HepG2 (cell line): Measurements from ENCODE around the gene PGR. TPM values are rescaled to one million over a fixed set of nuclear protein-coding genes. Genes with fewer than 3 reads are reported as not detected.

Source experiments
- ATAC-seq: fragments of 200-7000 bp; cut with Tn5 transposase; 3 replicates; pipeline ENCODE4 v1.9.1; 2020; ENCODE audit warnings: mild to moderate bottlenecking, moderate library complexity
- BruUV-seq: library from RNA; stranded (reverse); fragments of 400-500 nt; replicated peaks from 2 replicates; lab custom pipeline; 2021; lab: Mats Ljungman, UMichigan
- CTCF ChIA-PET: fragments of 300-600 bp; formaldehyde crosslinking; extraction: SDS; loops from one replicate; lab custom pipeline; 2021; ENCODE audit warnings: low total read pairs, inconsistent platforms, low intra/inter-chr PET ratio; lab: Yijun Ruan, JAX
- POLR2A ChIA-PET: fragments of 350-600 bp; sonication (Branson Sonifier 250); formaldehyde crosslinking; loops from one replicate; lab custom pipeline; 2020; ENCODE audit warnings: antibody characterized with exemption, inconsistent platforms; lab: Yijun Ruan, JAX
- DNase-seq: peaks from one replicate; pipeline ENCODE4 v3.0.0-alpha.2; 2015; ENCODE audit warnings: low spot score
- FAIRE-seq: peaks from 3 replicates; lab custom pipeline; 2011; peaks lifted over from hg19 to GRCh38; lab: Jason Lieb, UNC
- H2AFZ ChIP-seq: one replicate; pipeline ENCODE4 v1.6.1; 2011; ENCODE audit warnings: low read length, inconsistent platforms
- H3K27ac ChIP-seq: fragments of 300-600 bp; 3 replicates; pipeline ENCODE4 v1.8.0; 2011; ENCODE audit warnings: mixed run types, mild to moderate bottlenecking, mixed read lengths, low read length, inconsistent platforms; ENCODE audit not compliant: insufficient read depth; ENCODE audit errors: extremely low read length
- H3K27me3 ChIP-seq, 2 experiments: fragments of 200-600 bp in 1 of 2; 2 replicates in 1 of 2; 3 replicates in 1 of 2; pipeline versions ENCODE4 v1.6.0 to v1.8.0; 2011; ENCODE audit warnings: low read length in 2 of 2, mild to moderate bottlenecking in 2 of 2, moderate library complexity in 2 of 2, inconsistent platforms in 1 of 2; ENCODE audit not compliant: insufficient read depth in 2 of 2, control insufficient read depth in 1 of 2
- H3K36me3 ChIP-seq, 2 experiments: fragments of 200-600 bp in 1 of 2; replicated peaks in 1 of 2; 2 replicates in 1 of 2; 3 replicates in 1 of 2; pipeline versions ENCODE4 v1.5.1 to v1.8.0; 2011; ENCODE audit warnings: low read length in 2 of 2, inconsistent platforms in 1 of 2; ENCODE audit not compliant: insufficient read depth in 2 of 2, control insufficient read depth in 1 of 2
- H3K4me1 ChIP-seq: 2 replicates; pipeline ENCODE4 v1.5.1; 2012; ENCODE audit warnings: low read length, inconsistent platforms; ENCODE audit not compliant: insufficient read depth
- H3K4me2 ChIP-seq: 2 replicates; pipeline ENCODE4 v1.6.0; 2011; ENCODE audit warnings: low read depth, low read length, inconsistent platforms
- H3K4me3 ChIP-seq, 3 experiments: fragments of 200-600 bp in 1 of 3; sonication (generic), shearing (Covaris generic) in 1 of 3; replicated peaks in 1 of 3; 2 replicates each; pipeline ENCODE4 v1.5.1; 2011 to 2016; ENCODE audit warnings: low read length in 3 of 3, inconsistent platforms in 2 of 3, low read depth in 2 of 3, mild to moderate bottlenecking in 2 of 3, control low read depth in 1 of 3, mixed read lengths in 1 of 3; ENCODE audit not compliant: insufficient read depth in 1 of 3
- H3K79me2 ChIP-seq: one replicate; pipeline ENCODE4 v1.6.1; 2011; ENCODE audit warnings: low read length, inconsistent platforms; ENCODE audit not compliant: insufficient read depth
- H3K9ac ChIP-seq: 2 replicates; pipeline ENCODE4 v1.6.0; 2011; ENCODE audit warnings: mild to moderate bottlenecking, low read depth, low read length, inconsistent platforms; ENCODE audit not compliant: insufficient read depth
- H3K9me3 ChIP-seq: 2 replicates; pipeline ENCODE4 v1.5.1; 2012; ENCODE audit warnings: mild to moderate bottlenecking, low read length
- H4K20me1 ChIP-seq: 2 replicates; pipeline ENCODE4 v1.6.0; 2011; ENCODE audit warnings: inconsistent platforms, mild to moderate bottlenecking, low read length, moderate library complexity; ENCODE audit not compliant: insufficient read depth
- ATF7-NPFF ChIP-seq: sonication (generic); formaldehyde crosslinking; IDR thresholded peaks from 2 replicates; pipeline ENCODE4 v1.8.1; 2023; ENCODE audit warnings: mild to moderate bottlenecking, low read depth, missing genetic modification reagents, moderate library complexity
- DR1 ChIP-seq: sonication (generic); formaldehyde crosslinking; IDR thresholded peaks from 2 replicates; pipeline ENCODE4 v1.8.0; 2021; ENCODE audit warnings: mild to moderate bottlenecking, missing genetic modification reagents, inconsistent platforms
- MAFF ChIP-seq: IDR thresholded peaks from 2 replicates; pipeline ENCODE4 v1.6.1; 2011; ENCODE audit warnings: low read depth, low read length, improper control_type of control experiment
- MAFK ChIP-seq, 2 experiments: IDR thresholded peaks in 1 of 2; conservative IDR thresholded peaks in 1 of 2; 2 replicates each; pipeline ENCODE4 v1.6.1; 2011; ENCODE audit warnings: improper control_type of control experiment in 2 of 2, low read length in 2 of 2
- NONO ChIP-seq, 2 experiments: fragments of 450-650 bp in 1 of 2; sonication (generic) in 1 of 2; formaldehyde crosslinking in 1 of 2; IDR thresholded peaks in 1 of 2; conservative IDR thresholded peaks in 1 of 2; 2 replicates each; pipeline versions ENCODE4 v1.6.1 to v1.8.0; 2017 to 2022; ENCODE audit warnings: mild to moderate bottlenecking in 1 of 2, missing genetic modification reagents in 1 of 2, moderate library complexity in 1 of 2
- ZFP36 ChIP-seq: fragments of 150-350 bp; IDR thresholded peaks from 2 replicates; pipeline ENCODE4 v1.6.1; 2018; ENCODE audit warnings: borderline replicate concordance, low read length, low read depth; ENCODE audit not compliant: partially characterized antibody
- ZNF431 ChIP-seq: sonication (generic); formaldehyde crosslinking; IDR thresholded peaks from 2 replicates; pipeline ENCODE4 v1.9.0; 2022; ENCODE audit warnings: missing genetic modification reagents, low read depth, mild to moderate bottlenecking, borderline replicate concordance
- WGBS: methylation state at CpG from one replicate; pipeline ENCODE4 v1.1.6; 2017; ENCODE audit warnings: low lambda C conversion rate; 5-methylcytosine and 5-hydroxymethylcytosine counted together
- in situ Hi-C: cut with HindIII; loops from 2 replicates; pipeline ENCODE4 v1.10.0; 2017; ENCODE audit warnings: low pct_unique_long_range_greater_than_20kb; ENCODE audit not compliant: extremely low pct_ligation_motif_present
- intact Hi-C: fragments of 100-400 bp; cut with micrococcal nuclease; formaldehyde crosslinking; loops from one replicate; pipeline ENCODE4 v1.10.0; 2022; ENCODE audit not compliant: unreplicated experiment
- polyA plus RNA-seq, 8 experiments: library from polyadenylated mRNA; depleted of rRNA in 3 of 8; stranded (reverse) in 7 of 8; unstranded in 1 of 8; fragments of >200 nt; fragmentation: Illumina TruSeq in 4 of 8; extraction: Trizol in 4 of 8; gene quantifications; 2 replicates each; pipeline versions ENCODE4 v1.2.1 to v1.2.3, GENCODE V29; 2011 to 2016; ENCODE audit warnings: low read depth in 4 of 8, missing spikeins in 1 of 8, mixed read lengths in 1 of 8; ENCODE audit not compliant: insufficient read depth in 1 of 8
- total RNA-seq, 5 experiments: library from RNA; depleted of rRNA; stranded (reverse); fragments of >200 nt; fragmentation: Illumina TruSeq; extraction: Trizol; gene quantifications; 2 replicates each; pipeline ENCODE4 v1.2.3, GENCODE V29; 2016; ENCODE audit warnings: low read depth in 1 of 5
- TF ChIP-seq, protein P1 (sequence below): sonication (generic); formaldehyde crosslinking; IDR thresholded peaks from 2 replicates; pipeline ENCODE4 v1.4.0; 2020; ENCODE audit warnings: missing genetic modification reagents

Gene PGR
- total and polyA plus RNA-seq, 2 of the 13 experiments (the other 11 are each of a cell fraction or from before 2014, with no cell fraction given): not detected

DNA sequence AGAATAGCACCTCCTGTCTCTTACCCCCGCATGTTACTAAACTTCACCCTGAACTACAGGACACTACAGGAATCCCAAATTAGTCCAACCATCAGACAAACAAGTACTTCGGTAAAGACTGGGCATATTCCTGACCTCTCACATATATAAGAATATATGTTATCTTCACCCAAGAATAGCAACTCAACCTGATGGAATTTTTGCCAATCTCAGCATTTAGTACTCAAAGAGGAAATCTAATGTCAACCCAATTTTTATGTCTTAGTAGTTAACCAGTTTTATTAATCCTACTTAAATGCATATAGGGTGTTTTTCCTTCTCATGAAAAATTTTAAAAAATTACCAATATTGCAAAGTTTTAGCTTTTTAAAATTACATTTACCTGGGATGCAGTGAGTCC lies 26.2 kb downstream of the PGR start:
- in situ Hi-C loops (no loop called here), intact Hi-C loops (no loop called here)
- CTCF ChIA-PET: no interaction called here
- no peaks in the 10 kb centered on the region for H3K4me1 ChIP-seq
- no peaks in the 10 kb centered on the region for H3K36me3 ChIP-seq
- H3K27ac ChIP-seq: no peak overlapping the region
- BruUV-seq: no TSS peak
- no peaks in the 10 kb centered on the region for H4K20me1 ChIP-seq
- H3K9me3 ChIP-seq: no peaks in the 10 kb centered on the region
- H2AFZ ChIP-seq: no peak overlapping the region
- H3K4me2 ChIP-seq: no peak overlapping the region
- H3K79me2 ChIP-seq: no peaks in the 10 kb centered on the region
- ATAC-seq (no peak), DNase-seq (no peak), FAIRE-seq (no peak)
- no peak overlapping the region for H3K9ac ChIP-seq
- TF ChIP-seq MAFK (conservative IDR thresholded peaks at IDR 0.05 in 1 of 2, IDR thresholded peaks at IDR 0.05 in 1 of 2; ENCODE audit: low read length in 2 of 2) (peak; percentile 64 to 80), DR1 (CRISPR knock-in tag) (no peak), MAFF (peak; percentile 63)
- POLR2A ChIA-PET: no interaction called here
- H3K27me3 ChIP-seq: no peaks in the 10 kb centered on the region
- 0% methylated on average over 2 of the region's 2 CpGs for WGBS
- no peak overlapping the region for H3K4me3 ChIP-seq

DNA sequence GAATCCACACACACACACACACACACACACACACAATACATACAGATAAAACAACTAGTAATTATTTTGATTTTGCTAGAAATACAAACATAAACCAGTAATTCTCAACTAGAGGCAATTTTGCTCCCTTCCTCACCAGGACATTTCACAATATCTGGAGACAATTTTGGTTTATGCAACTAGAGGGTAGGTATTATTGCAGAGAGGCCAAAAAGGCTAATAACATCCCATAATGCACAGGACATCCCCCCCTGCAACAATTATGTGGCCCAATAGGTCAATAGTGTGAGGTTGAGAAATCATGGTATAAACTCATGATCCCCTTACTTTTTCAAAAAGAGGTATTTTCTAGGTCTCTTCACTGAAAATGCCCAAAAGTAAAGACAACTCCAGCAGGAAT lies 29.0 kb downstream of the PGR start:
- Histone ChIP-seq H4K20me1 (no peaks in the 10 kb centered on the region), H3K9ac (no peak overlapping the region), H3K9me3 (no peaks in the 10 kb centered on the region), H3K4me1 (no peaks in the 10 kb centered on the region), H3K79me2 (no peaks in the 10 kb centered on the region), H3K27me3 (no peaks in the 10 kb centered on the region), H3K4me2 (no peak overlapping the region)
- no peak for ATAC-seq
- ChIA-PET CTCF (no interaction called here), POLR2A (no interaction called here)
- BruUV-seq: no TSS peak
- DNase-seq: no peak
- FAIRE-seq: no peak
- no peak for TF ChIP-seq NONO (IDR thresholded peaks at IDR 0.05)
- no peak for TF ChIP-seq NONO (CRISPR knock-in tag; conservative IDR thresholded peaks at IDR 0.05)
- TF ChIP-seq, protein P1, sequence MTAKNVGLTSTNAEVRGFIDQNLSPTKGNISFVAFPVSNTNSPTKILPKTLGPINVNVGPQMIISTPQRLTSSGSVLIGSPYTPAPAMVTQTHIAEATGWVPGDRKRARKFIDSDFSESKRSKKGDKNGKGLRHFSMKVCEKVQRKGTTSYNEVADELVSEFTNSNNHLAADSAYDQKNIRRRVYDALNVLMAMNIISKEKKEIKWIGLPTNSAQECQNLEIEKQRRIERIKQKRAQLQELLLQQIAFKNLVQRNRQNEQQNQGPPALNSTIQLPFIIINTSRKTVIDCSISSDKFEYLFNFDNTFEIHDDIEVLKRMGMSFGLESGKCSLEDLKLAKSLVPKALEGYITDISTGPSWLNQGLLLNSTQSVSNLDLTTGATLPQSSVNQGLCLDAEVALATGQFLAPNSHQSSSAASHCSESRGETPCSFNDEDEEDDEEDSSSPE (CRISPR knock-in tag): no peak
- no peak for TF ChIP-seq ZNF431
- TF ChIP-seq ZFP36: no peak
- TF ChIP-seq ATF7-NPFF (CRISPR knock-in tag): no peak
- TF ChIP-seq, all 625 proteins: peak for 0
- in situ Hi-C loops: no loop called here
- H2AFZ ChIP-seq: no peak overlapping the region
- intact Hi-C loops: no loop called here
- no peak overlapping the region for H3K4me3 ChIP-seq
- no peaks in the 10 kb centered on the region for H3K36me3 ChIP-seq
- H3K27ac ChIP-seq: no peak overlapping the region
